IMR-90 (cell line): Measurements from ENCODE around the gene HECTD2. TPM values are rescaled to one million over a fixed set of nuclear protein-coding genes. Genes with fewer than 3 reads are reported as not detected.

Experiments used
- ATAC-seq: fragments of 200-7000 bp; cut with Tn5 transposase; 2 replicates; pipeline ENCODE4 v1.9.1; 2020; ENCODE audit warnings: low read depth, mild to moderate bottlenecking, moderate library complexity
- BruUV-seq: library from RNA; stranded (reverse); fragments of 400-500 nt; replicated peaks from 2 replicates; lab custom pipeline; 2021; lab: Mats Ljungman, UMichigan
- CTCF ChIA-PET: fragments of 300-600 bp; formaldehyde crosslinking; extraction: SDS; loops from one replicate; lab custom pipeline; 2021; ENCODE audit warnings: antibody characterized with exemption; lab: Yijun Ruan, JAX
- POLR2A ChIA-PET: fragments of 300-600 bp; sonication (Branson Sonifier 250); formaldehyde crosslinking; loops from one replicate; lab custom pipeline; 2022; ENCODE audit warnings: antibody characterized with exemption; ENCODE audit not compliant: unreplicated experiment; lab: Charles Lee
- DNase-seq: peaks from one replicate; pipeline ENCODE4 v3.0.0; 2013
- H2AFZ ChIP-seq: replicated peaks from 2 replicates; pipeline ENCODE3; 2013; ENCODE audit warnings: low read length, mild to moderate bottlenecking; ENCODE audit not compliant: poor library complexity
- H2AK5ac ChIP-seq: 2 replicates; pipeline ENCODE4 v1.6.1; 2013; ENCODE audit warnings: low read depth, low read length, inconsistent platforms
- H2AK9ac ChIP-seq: replicated peaks from 2 replicates; pipeline ENCODE3; 2013; ENCODE audit warnings: mild to moderate bottlenecking, low read depth, low read length, moderate library complexity; ENCODE audit not compliant: poor library complexity
- H2BK120ac ChIP-seq: 2 replicates; pipeline ENCODE4 v1.6.1; 2013; ENCODE audit warnings: low read depth, low read length, inconsistent platforms
- H2BK15ac ChIP-seq: 3 replicates; pipeline ENCODE4 v1.6.1; 2013; ENCODE audit warnings: low read depth, low read length, inconsistent platforms
- H2BK20ac ChIP-seq: 2 replicates; pipeline ENCODE4 v1.6.1; 2013; ENCODE audit warnings: low read depth, mild to moderate bottlenecking, inconsistent platforms, low read length, moderate library complexity
- H2BK5ac ChIP-seq: 2 replicates; pipeline ENCODE4 v1.6.1; 2013; ENCODE audit warnings: mild to moderate bottlenecking, low read depth, low read length, inconsistent platforms; ENCODE audit not compliant: poor library complexity, severe bottlenecking
- H3K14ac ChIP-seq: replicated peaks from 2 replicates; pipeline ENCODE4 v1.6.1; 2013; ENCODE audit warnings: low read depth, low read length, inconsistent platforms
- H3K18ac ChIP-seq: 2 replicates; pipeline ENCODE4 v1.6.1; 2013; ENCODE audit warnings: low read depth, low read length, control low read depth
- H3K23ac ChIP-seq: 2 replicates; pipeline ENCODE4 v1.6.1; 2013; ENCODE audit warnings: low read depth, low read length, inconsistent platforms
- H3K27ac ChIP-seq: 2 replicates; pipeline ENCODE4 v1.5.1; 2013; ENCODE audit warnings: mild to moderate bottlenecking, control low read depth, low read length; ENCODE audit not compliant: insufficient read depth
- H3K27me3 ChIP-seq: 2 replicates; pipeline ENCODE4 v1.6.1; 2013; ENCODE audit warnings: low read length; ENCODE audit not compliant: control insufficient read depth, insufficient read depth
- H3K36me3 ChIP-seq: 2 replicates; pipeline ENCODE4 v1.6.1; 2013; ENCODE audit warnings: low read length, mixed read lengths; ENCODE audit not compliant: control insufficient read depth, insufficient read depth
- H3K4ac ChIP-seq: 2 replicates; pipeline ENCODE4 v1.6.1; 2013; ENCODE audit warnings: low read depth, low read length, inconsistent platforms
- H3K4me1 ChIP-seq: 2 replicates; pipeline ENCODE4 v1.6.1; 2013; ENCODE audit warnings: low read length, mixed read lengths; ENCODE audit not compliant: control insufficient read depth, insufficient read depth
- H3K4me2 ChIP-seq: 2 replicates; pipeline ENCODE4 v1.6.1; 2013; ENCODE audit warnings: low read depth, mild to moderate bottlenecking, control low read depth, low read length, moderate library complexity
- H3K4me3 ChIP-seq: 2 replicates; pipeline ENCODE4 v1.5.1; 2013; ENCODE audit warnings: low read depth, mild to moderate bottlenecking, control low read depth, low read length, moderate library complexity; ENCODE audit not compliant: insufficient read depth
- H3K56ac ChIP-seq: 2 replicates; pipeline ENCODE4 v1.6.1; 2013; ENCODE audit warnings: low read length, inconsistent platforms; ENCODE audit not compliant: insufficient read depth; ENCODE audit errors: extremely low read depth
- H3K79me1 ChIP-seq, 2 experiments: 2 replicates each; pipeline ENCODE4 v1.6.1; 2013; ENCODE audit warnings: low read length in 2 of 2, inconsistent platforms in 1 of 2, low read depth in 1 of 2
- H3K9ac ChIP-seq: 2 replicates; pipeline ENCODE4 v1.6.1; 2013; ENCODE audit warnings: low read depth, low read length, control low read depth
- H3K9me1 ChIP-seq: 2 replicates; pipeline ENCODE4 v1.6.1; 2013; ENCODE audit warnings: low read length, inconsistent platforms; ENCODE audit not compliant: insufficient read depth
- H3K9me3 ChIP-seq: 2 replicates; pipeline ENCODE4 v1.6.1; 2013; ENCODE audit warnings: low read length; ENCODE audit not compliant: control insufficient read depth, insufficient read depth
- H4K20me1 ChIP-seq: 2 replicates; pipeline ENCODE4 v1.6.1; 2013; ENCODE audit warnings: low read length, inconsistent platforms; ENCODE audit not compliant: insufficient read depth
- H4K5ac ChIP-seq: 2 replicates; pipeline ENCODE4 v1.6.1; 2013; ENCODE audit warnings: mild to moderate bottlenecking, low read depth, low read length, control low read depth
- H4K8ac ChIP-seq, 2 experiments: 2 replicates each; pipeline ENCODE4 v1.6.1; 2013; ENCODE audit warnings: low read depth in 2 of 2, low read length in 2 of 2, control low read depth in 1 of 2, inconsistent platforms in 1 of 2
- H4K91ac ChIP-seq: 2 replicates; pipeline ENCODE4 v1.6.1; 2013; ENCODE audit warnings: low read depth, low read length, inconsistent platforms; ENCODE audit not compliant: insufficient read depth
- BHLHE40 ChIP-seq: fragments of 150-350 bp; IDR thresholded peaks from 2 replicates; pipeline ENCODE4 v1.6.1; 2016; ENCODE audit warnings: mild to moderate bottlenecking, low read depth, low read length
- CEBPB ChIP-seq: IDR thresholded peaks from 2 replicates; pipeline ENCODE4 v1.6.1; 2012; ENCODE audit warnings: low read depth, low read length, improper control_type of control experiment
- CHD1 ChIP-seq: IDR thresholded peaks from 2 replicates; pipeline ENCODE4 v1.6.1; 2012; ENCODE audit warnings: low read depth, low read length, improper control_type of control experiment
- ELK1 ChIP-seq: fragments of 150-350 bp; IDR thresholded peaks from 2 replicates; pipeline ENCODE4 v1.6.1; 2016; ENCODE audit warnings: low read depth, mild to moderate bottlenecking, low read length, moderate library complexity, borderline replicate concordance
- FOS ChIP-seq: fragments of 150-350 bp; IDR thresholded peaks from 2 replicates; pipeline ENCODE4 v1.6.1; 2016; ENCODE audit warnings: low read depth, low read length
- MAFK ChIP-seq: IDR thresholded peaks from 2 replicates; pipeline ENCODE4 v1.6.1; 2012; ENCODE audit warnings: low read depth, low read length, improper control_type of control experiment
- WGBS, 2 experiments: methylation state at CpG; one replicate each; pipeline versions ENCODE4 v1.1.5 to v1.1.7; 2013; ENCODE audit warnings: missing lambda C conversion rate in 2 of 2; ENCODE audit not compliant: insufficient read length in 1 of 2; ENCODE audit errors: extremely low coverage in 2 of 2; 5-methylcytosine and 5-hydroxymethylcytosine counted together
- dilution Hi-C: fragments of 300-500 bp; cut with HindIII; formaldehyde crosslinking; loops from one replicate; pipeline ENCODE4 v1.14.3; 2018; ENCODE audit warnings: low sequenced_read_pairs; ENCODE audit not compliant: unreplicated experiment
- in situ Hi-C: fragments of 300-500 bp; cut with MboI; formaldehyde crosslinking; loops from 3 replicates; pipeline ENCODE4 v1.14.3; 2019; ENCODE audit warnings: low sequenced_read_pairs, inconsistent platforms, mixed read lengths
- intact Hi-C: fragments of 100-400 bp; cut with micrococcal nuclease; formaldehyde crosslinking; loops from 2 replicates; pipeline ENCODE4 v1.10.0; 2022
- polyA plus RNA-seq, 3 experiments: library from polyadenylated mRNA; depleted of rRNA; stranded (reverse); fragments of >200 nt; gene quantifications; 2 replicates each; pipeline ENCODE4 v1.2.3, GENCODE V29; 2012; ENCODE audit warnings: low replicate concordance in 1 of 3
- total RNA-seq: library from RNA; depleted of rRNA; stranded (reverse); fragments of >200 nt; gene quantifications from 2 replicates; pipeline ENCODE4 v1.2.3, GENCODE V29; 2012
- TF ChIP-seq, protein P1 (sequence below): fragments of 150-350 bp; IDR thresholded peaks from 2 replicates; pipeline ENCODE4 v1.6.1; 2017; ENCODE audit warnings: mild to moderate bottlenecking, antibody characterized with exemption, low read length, low read depth

The HECTD2 gene
- total and polyA plus RNA-seq, 2 of the 4 experiments (the other 2 are of a cell fraction) = 5.2 to 5.9 TPM

GRCh38 chr10:91545384-91545783 is 135.2 kb downstream of the HECTD2 start:
- in situ Hi-C loops (no loop called here), dilution Hi-C loops (no loop called here), intact Hi-C loops (no loop called here)
- Histone ChIP-seq H3K36me3 (no peaks in the 10 kb centered on the region), H4K8ac (no peak overlapping the region), H3K9me3 (peaks cover 4% of the 10 kb centered on the region; the same call in 1 of the 2 replicates), H3K18ac (no peak overlapping the region), H3K4me1 (no peaks in the 10 kb centered on the region), H3K4me3 (no peak overlapping the region), H4K5ac (no peak overlapping the region), H2BK5ac (no peak overlapping the region), H4K91ac (no peak overlapping the region), H3K79me1 (no peaks in the 10 kb centered on the region), H2AK5ac (no peak overlapping the region), H4K20me1 (no peaks in the 10 kb centered on the region), H3K27me3 (no peaks in the 10 kb centered on the region), H2BK120ac (no peak overlapping the region), H2AFZ (no peak overlapping the region), H3K9ac (no peak overlapping the region), H3K23ac (no peak overlapping the region), H3K4me2 (no peak overlapping the region), H3K9me1 (no peaks in the 10 kb centered on the region), H2AK9ac (no peak overlapping the region), H3K14ac (no peak overlapping the region), H2BK20ac (no peak overlapping the region), H3K56ac (no peak overlapping the region), H3K4ac (no peak overlapping the region), H2BK15ac (no peak overlapping the region), H3K27ac (no peak overlapping the region)
- TF ChIP-seq, protein P1, sequence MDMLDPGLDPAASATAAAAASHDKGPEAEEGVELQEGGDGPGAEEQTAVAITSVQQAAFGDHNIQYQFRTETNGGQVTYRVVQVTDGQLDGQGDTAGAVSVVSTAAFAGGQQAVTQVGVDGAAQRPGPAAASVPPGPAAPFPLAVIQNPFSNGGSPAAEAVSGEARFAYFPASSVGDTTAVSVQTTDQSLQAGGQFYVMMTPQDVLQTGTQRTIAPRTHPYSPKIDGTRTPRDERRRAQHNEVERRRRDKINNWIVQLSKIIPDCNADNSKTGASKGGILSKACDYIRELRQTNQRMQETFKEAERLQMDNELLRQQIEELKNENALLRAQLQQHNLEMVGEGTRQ = no peak
- no peak for TF ChIP-seq CEBPB
- TF ChIP-seq CHD1 = no peak
- no peak for TF ChIP-seq FOS
- no peak for TF ChIP-seq BHLHE40
- no peak for TF ChIP-seq MAFK
- TF ChIP-seq ELK1 = no peak
- ChIA-PET POLR2A (no interaction called here), CTCF (no interaction called here)
- no peak for ATAC-seq
- BruUV-seq = no TSS peak
- WGBS, 2 experiments = no CpG with 5 or more reads among the region's 3 CpGs
- DNase-seq = no peak
